Mammary epithelial cell (primary cell): ENCODE measurements around the gene GDA.

ENCODE experiments used
- CTCF ChIP-seq, 2 donors: IDR thresholded peaks in 1 of 2; conservative IDR thresholded peaks in 1 of 2; 2 replicates each; pipeline ENCODE4 v1.5.1; 2011 to 2012; ENCODE audit warnings: inconsistent platforms in 2 of 2, low read length in 2 of 2, mild to moderate bottlenecking in 2 of 2, control low read depth in 1 of 2, low read depth in 1 of 2; ENCODE audit not compliant: insufficient read depth in 1 of 2; ENCODE audit errors: extremely low read depth in 1 of 2
- EZH2 ChIP-seq: IDR thresholded peaks from 2 replicates; pipeline ENCODE4 v1.6.1; 2012; ENCODE audit warnings: low read length, inconsistent platforms, borderline replicate concordance

DNA sequence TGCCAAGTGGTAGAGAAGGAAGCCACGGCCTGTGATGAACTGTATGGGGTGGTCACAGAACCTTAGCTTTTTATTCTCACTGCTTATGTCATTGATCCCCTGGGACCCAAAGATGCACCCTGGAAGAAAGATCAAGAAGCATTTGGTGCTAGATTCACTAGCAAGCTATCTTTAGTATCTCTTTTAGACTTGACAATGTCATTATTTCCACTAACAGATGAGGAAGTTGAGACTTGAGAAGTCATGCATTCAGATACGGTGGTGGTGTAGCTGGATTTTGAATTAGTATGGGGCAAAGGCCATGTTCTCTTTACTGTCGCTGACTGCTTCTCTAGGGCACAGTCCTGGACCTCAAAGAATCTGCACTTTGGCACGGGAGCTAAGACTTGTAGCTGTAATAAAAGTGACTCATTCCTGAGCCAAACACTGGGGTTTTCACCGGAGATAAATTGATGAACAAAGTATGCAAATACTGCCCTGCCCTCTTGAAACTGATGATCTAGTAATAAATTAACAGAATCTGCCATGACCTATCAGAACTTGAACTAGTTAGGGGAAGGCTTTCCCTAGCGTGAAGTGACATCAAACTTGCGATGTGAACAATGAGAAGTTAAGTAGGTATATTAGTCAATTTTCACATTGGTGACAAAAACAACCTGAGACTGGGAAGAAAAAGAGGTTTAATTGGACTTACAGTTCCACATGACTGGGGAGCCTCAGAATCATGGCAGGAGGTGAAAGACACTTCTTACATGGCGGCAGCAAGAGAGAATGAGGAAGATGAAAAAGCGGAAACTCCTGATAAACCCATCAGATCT lies 5.4 kb downstream of the GDA start:
- TF ChIP-seq CTCF (conservative IDR thresholded peaks at IDR 0.05 in 1 of 2, IDR thresholded peaks at IDR 0.05 in 1 of 2; ENCODE audit: extremely low read depth in 1 of 2, insufficient read depth in 1 of 2, low read depth in 1 of 2, low read length in 2 of 2) = no peak
- TF ChIP-seq EZH2 = no peak
